ENCODE data around the gene SHROOM1. TPM values are rescaled to one million over a fixed set of nuclear protein-coding genes. Genes with fewer than 3 reads are reported as not detected.

Gene SHROOM1
- total and polyA plus RNA-seq, 2 of the 8 experiments (the other 6 are each of a cell fraction or from before 2014, with no cell fraction given) = 3.9 to 5.2 TPM

- no peak for TF ChIP-seq SAP30 (IDR thresholded peaks at IDR 0.05; ENCODE audit: insufficient read depth, insufficient replicate concordance, low read length)
- TF ChIP-seq FOSL1 (IDR thresholded peaks at IDR 0.05; ENCODE audit: insufficient read depth, low read depth, low read length) = no peak
- TF ChIP-seq CHD7 (IDR thresholded peaks at IDR 0.05; ENCODE audit: insufficient replicate concordance, low read length) = no peak
- no peak for TF ChIP-seq JUN (IDR thresholded peaks at IDR 0.05; ENCODE audit: low read depth, low read length)
- no peak for TF ChIP-seq KDM4A (IDR thresholded peaks at IDR 0.05; ENCODE audit: low read depth, low read length, severe bottlenecking)
- TF ChIP-seq CHD1 (IDR thresholded peaks at IDR 0.05; ENCODE audit: low read depth, low read length) = no peak
- no peak for TF ChIP-seq ATF3 (IDR thresholded peaks at IDR 0.05; ENCODE audit: insufficient read depth, low read depth, low read length)
- no peak for TF ChIP-seq TEAD4 (IDR thresholded peaks at IDR 0.05; ENCODE audit: low read depth, low read length)
- TF ChIP-seq PHF8 (conservative IDR thresholded peaks at IDR 0.05; ENCODE audit: low read depth, low read length) = no peak
These were observed 2.3 kb downstream of the SHROOM1 start (continued) for GRCh38 chr5:132827943-132828673.

Measured in H1 (cell line).